Measurements from ENCODE around the gene IL16.

- no peak for TF ChIP-seq CTCF (IDR thresholded peaks at IDR 0.05; ENCODE audit: borderline replicate concordance, extremely low read depth, low read length, poor library complexity, severe bottlenecking)
- no peak for TF ChIP-seq EZH2 (IDR thresholded peaks at IDR 0.05; ENCODE audit: borderline replicate concordance, low read depth, low read length, severe bottlenecking)
Measured at GRCh38 chr15:81229586-81229985, 32.9 kb downstream of the IL16 start.

All from DND-41 (cell line).